Spinal cord (tissue), 10 donors: ENCODE data around the gene ZNF75A. TPM values are rescaled to one million over a fixed set of nuclear protein-coding genes. Genes with fewer than 3 reads are reported as not detected.

Experiments
- DNase-seq, 6 donors: peaks; one replicate each; pipeline versions ENCODE4 v3.0.0 to v3.0.0-alpha.2; 2013 to 2015; ENCODE audit warnings: low spot score in 6 of 6, low read depth in 4 of 6
- H3K27ac ChIP-seq: one replicate; pipeline ENCODE4 v1.5.1; 2013; ENCODE audit warnings: low read depth, low read length, control low read depth
- H3K27me3 ChIP-seq: one replicate; pipeline ENCODE4 v1.6.1; 2013; ENCODE audit warnings: low read length; ENCODE audit not compliant: control insufficient read depth, insufficient read depth
- H3K36me3 ChIP-seq: one replicate; pipeline ENCODE4 v1.6.1; 2013; ENCODE audit warnings: low read length; ENCODE audit not compliant: control insufficient read depth, insufficient read depth
- H3K4me1 ChIP-seq: one replicate; pipeline ENCODE4 v1.6.1; 2013; ENCODE audit warnings: low read length; ENCODE audit not compliant: control insufficient read depth, insufficient read depth
- H3K4me3 ChIP-seq: one replicate; pipeline ENCODE4 v1.5.1; 2013; ENCODE audit warnings: low read depth, low read length, control low read depth
- H3K9me3 ChIP-seq: one replicate; pipeline ENCODE4 v1.6.1; 2013; ENCODE audit warnings: low read length; ENCODE audit not compliant: control insufficient read depth, insufficient read depth
- WGBS: methylation state at CpG from one replicate; pipeline ENCODE4 v1.1.5; 2013; ENCODE audit warnings: missing lambda C conversion rate; ENCODE audit not compliant: insufficient coverage; 5-methylcytosine and 5-hydroxymethylcytosine counted together
- polyA plus RNA-seq, 2 donors: library from polyadenylated mRNA; unstranded; fragments of 120-200 nt; gene quantifications; one replicate each; pipeline ENCODE4 v1.2.1, GENCODE V29; 2013; ENCODE audit not compliant: insufficient read length in 2 of 2
- total RNA-seq, 2 donors: library from RNA; depleted of rRNA in 1 of 2; stranded (reverse); fragments of 120-200 nt in 1 of 2; fragments of >200 nt in 1 of 2; gene quantifications; one replicate each; pipeline versions ENCODE4 v1.2.3 to v1.2.4, GENCODE V29; 2013 to 2014
- donor health status: healthy.

ZNF75A gene
- total and polyA plus RNA-seq, 4 donors = 39.8 to 54.8 (median 47.0) TPM

- no peaks in the 10 kb centered on the region for H3K36me3 ChIP-seq
- no peak overlapping the region for H3K4me3 ChIP-seq
- no peak for DNase-seq
- H3K27me3 ChIP-seq = no peaks in the 10 kb centered on the region
- H3K27ac ChIP-seq = no peak overlapping the region
- peaks cover 7% of the 10 kb centered on the region for H3K4me1 ChIP-seq
- H3K9me3 ChIP-seq = peaks cover 5% of the 10 kb centered on the region
Measured at GRCh38 chr16:3362931-3363330, 57.6 kb downstream of the ZNF75A start.

GRCh38 chr16:3363793-3364192, 58.5 kb downstream of the ZNF75A start:
- no peak for DNase-seq

DNA sequence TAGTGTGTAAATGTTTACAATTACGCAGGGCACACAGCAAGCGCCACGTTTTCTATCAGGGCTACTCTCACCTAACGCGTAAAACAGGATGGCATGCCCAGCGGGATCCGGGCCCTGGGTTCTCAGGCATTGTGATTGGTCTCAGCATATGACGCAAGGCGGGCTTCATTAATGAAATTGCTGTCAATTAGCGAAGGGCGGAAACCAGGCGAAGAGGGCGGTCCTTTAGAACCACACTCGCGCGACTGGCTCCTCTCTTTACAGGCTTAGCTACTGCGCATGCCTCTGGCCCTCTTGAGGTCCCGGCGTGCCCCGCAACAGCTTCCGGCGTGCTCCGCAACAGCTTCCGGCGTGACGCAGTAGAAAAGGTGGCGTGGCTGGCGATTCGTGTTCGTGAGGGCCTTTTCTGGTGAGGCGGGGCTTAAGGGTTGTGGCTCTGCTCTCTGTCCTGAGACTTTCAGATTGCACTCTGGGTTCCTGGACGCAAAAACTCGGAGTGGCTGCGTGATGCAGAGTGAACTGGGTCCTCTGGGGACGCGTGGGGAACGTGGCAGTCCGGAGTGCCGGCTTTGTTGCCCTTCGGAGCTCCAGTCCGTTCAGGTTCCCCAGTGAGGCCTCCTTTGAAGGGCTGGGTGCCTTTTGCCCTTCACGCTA, 59.6 kb downstream of the ZNF75A start:
- WGBS = 9% methylated on average over 42 of the region's 42 CpGs
- peak; percentile 59 to 98 (median 84) for DNase-seq
- H3K4me3 ChIP-seq = peak overlapping the region; percentile 49
- H3K27ac ChIP-seq = peak overlapping the region; percentile 74
- H3K4me1 ChIP-seq = peaks cover 7% of the 10 kb centered on the region
- H3K27me3 ChIP-seq = no peaks in the 10 kb centered on the region
- no peaks in the 10 kb centered on the region for H3K36me3 ChIP-seq
- H3K9me3 ChIP-seq = peaks cover 5% of the 10 kb centered on the region

More at GRCh38 chr16:3363793-3364192, 58.5 kb downstream of the ZNF75A start:
- Histone ChIP-seq H3K36me3 (no peaks in the 10 kb centered on the region), H3K27me3 (no peaks in the 10 kb centered on the region), H3K4me3 (no peak overlapping the region), H3K9me3 (peaks cover 5% of the 10 kb centered on the region), H3K27ac (no peak overlapping the region), H3K4me1 (peaks cover 7% of the 10 kb centered on the region)
- 100% methylated on average over 5 of the region's 7 CpGs for WGBS

Other genes with a start within 250 kb of the ZNF75A start
- gene IL32, start 239.9 kb upstream of the ZNF75A start, total RNA-seq = 10 to 100 TPM in 1 of 2 donors, 1 to 10 TPM in 1; 9.0 to 11.6 TPM
- 10 to 100 TPM; 13.4 to 20.2 TPM for gene IL32, start 239.9 kb upstream of the ZNF75A start, polyA plus RNA-seq
- not detected for gene ZSCAN10, start 206.2 kb upstream of the ZNF75A start, total RNA-seq
- not detected for gene ZSCAN10, start 206.2 kb upstream of the ZNF75A start, polyA plus RNA-seq
- 10 to 100 TPM in 1 of 2 donors, 1 to 10 TPM in 1; 9.2 to 19.3 TPM for gene ZNF205, start 192.9 kb upstream of the ZNF75A start, total RNA-seq
- 10 to 100 TPM; 24.3 to 26.4 TPM for gene ZNF205, start 192.9 kb upstream of the ZNF75A start, polyA plus RNA-seq
- gene ZNF213, start 170.5 kb upstream of the ZNF75A start, total RNA-seq = 1 to 10 TPM; 4.2 to 5.7 TPM
- gene ZNF213, start 170.5 kb upstream of the ZNF75A start, polyA plus RNA-seq = 10 to 100 TPM; 28.9 to 30.2 TPM
- under 1 TPM in 1 of 2 donors, not detected in 1; 0.20 TPM for gene OR1F1, start 117.3 kb upstream of the ZNF75A start, total RNA-seq
- 1 to 10 TPM; 1.8 to 2.4 TPM for gene OR1F1, start 117.3 kb upstream of the ZNF75A start, polyA plus RNA-seq
- gene ZNF200, start 70.3 kb upstream of the ZNF75A start, total RNA-seq = 10 to 100 TPM in 1 of 2 donors, 1 to 10 TPM in 1; 9.8 to 14.9 TPM
- 10 to 100 TPM in 1 of 2 donors, 1 to 10 TPM in 1; 9.8 to 11.1 TPM for gene ZNF200, start 70.3 kb upstream of the ZNF75A start, polyA plus RNA-seq
- gene MEFV, start 48.9 kb upstream of the ZNF75A start, total RNA-seq = 1 to 10 TPM in 1 of 2 donors, under 1 TPM in 1; 0.33 to 1.8 TPM
- gene MEFV, start 48.9 kb upstream of the ZNF75A start, polyA plus RNA-seq = under 1 TPM; 0.29 to 0.36 TPM
- 10 to 100 TPM; 34.5 to 44.8 TPM for gene ZNF263, start 22.0 kb upstream of the ZNF75A start, total RNA-seq
- gene ZNF263, start 22.0 kb upstream of the ZNF75A start, polyA plus RNA-seq = 10 to 100 TPM; 30.0 to 30.2 TPM
- 10 to 100 TPM; 20.3 to 23.8 TPM for gene TIGD7, start 67 bp upstream of the ZNF75A start, total RNA-seq
- gene TIGD7, start 67 bp upstream of the ZNF75A start, polyA plus RNA-seq = 10 to 100 TPM; 12.0 to 14.0 TPM
- gene OR2C1, start 50.4 kb downstream of the ZNF75A start, total RNA-seq = 1 to 10 TPM in 1 of 2 donors, under 1 TPM in 1; 0.55 to 1.3 TPM
- gene OR2C1, start 50.4 kb downstream of the ZNF75A start, polyA plus RNA-seq = under 1 TPM; 0.48 to 0.86 TPM
- gene ZSCAN32, start 95.5 kb downstream of the ZNF75A start, total RNA-seq = 10 to 100 TPM in 1 of 2 donors, 1 to 10 TPM in 1; 9.7 to 16.1 TPM
- 10 to 100 TPM; 17.7 to 18.2 TPM for gene ZSCAN32, start 95.5 kb downstream of the ZNF75A start, polyA plus RNA-seq
- 10 to 100 TPM in 1 of 2 donors, 1 to 10 TPM in 1; 8.6 to 15.8 TPM for gene ZNF174, start 95.7 kb downstream of the ZNF75A start, total RNA-seq
- 10 to 100 TPM; 13.3 to 15.2 TPM for gene ZNF174, start 95.7 kb downstream of the ZNF75A start, polyA plus RNA-seq
- 1 to 10 TPM; 4.2 to 5.0 TPM for gene ZNF597, start 138.0 kb downstream of the ZNF75A start, total RNA-seq
- 1 to 10 TPM; 3.3 TPM for gene ZNF597, start 138.0 kb downstream of the ZNF75A start, polyA plus RNA-seq
- gene NAA60, start 138.2 kb downstream of the ZNF75A start, total RNA-seq = 10 to 100 TPM; 14.8 to 18.5 TPM
- 10 to 100 TPM; 65.3 to 71.3 TPM for gene NAA60, start 138.2 kb downstream of the ZNF75A start, polyA plus RNA-seq
- gene C16orf90, start 190.0 kb downstream of the ZNF75A start, total RNA-seq = not detected
- not detected for gene C16orf90, start 190.0 kb downstream of the ZNF75A start, polyA plus RNA-seq
- gene CLUAP1, start 195.5 kb downstream of the ZNF75A start, total RNA-seq = 10 to 100 TPM; 29.0 to 50.7 TPM
- gene CLUAP1, start 195.5 kb downstream of the ZNF75A start, polyA plus RNA-seq = 10 to 100 TPM; 42.1 to 50.4 TPM